Activated CD4-positive, alpha-beta memory T cell treated with anti-CD3 and anti-CD28 coated beads, Interleukin-2, amount 10 ng/mL, durations not matched to agents 7 days and 5 days (primary cell): ENCODE results near the gene RIPK4. TPM values are rescaled to one million over a fixed set of nuclear protein-coding genes. Genes with fewer than 3 reads are reported as not detected.

Experiments used
- CTCF ChIA-PET: fragments of 350-600 bp; sonication (Branson Sonifier 250); formaldehyde crosslinking; loops from one replicate; lab custom pipeline; 2021; ENCODE audit warnings: antibody characterized with exemption, inconsistent platforms; lab: Charles Lee
- POLR2A ChIA-PET: fragments of 350-600 bp; sonication (Branson Sonifier 250); formaldehyde crosslinking; loops from one replicate; lab custom pipeline; 2021; ENCODE audit warnings: antibody characterized with exemption; lab: Charles Lee
- DNase-seq: peaks from one replicate; pipeline ENCODE4 v3.0.0-alpha.2; 2020
- H3K27ac Mint-ChIP-seq: one replicate; pipeline ENCODE4 v1.8.0; 2021; ENCODE audit warnings: mild to moderate bottlenecking, mixed read lengths
- H3K27me3 Mint-ChIP-seq: one replicate; pipeline ENCODE4 v1.8.0; 2021; ENCODE audit warnings: mixed read lengths
- H3K36me3 Mint-ChIP-seq: one replicate; pipeline ENCODE4 v1.8.0; 2021; ENCODE audit warnings: low read depth, mixed read lengths
- H3K4me1 Mint-ChIP-seq: one replicate; pipeline ENCODE4 v1.8.0; 2021; ENCODE audit warnings: mixed read lengths
- H3K4me3 Mint-ChIP-seq: one replicate; pipeline ENCODE4 v1.8.0; 2021; ENCODE audit warnings: mild to moderate bottlenecking, mixed read lengths
- H3K9me3 Mint-ChIP-seq: one replicate; pipeline ENCODE4 v1.8.0; 2021; ENCODE audit warnings: mixed read lengths
- total RNA-seq, 2 experiments: library from RNA; stranded (reverse); gene quantifications; one replicate each; pipeline ENCODE4 v1.2.3, GENCODE V29; 2021

The RIPK4 gene
- total RNA-seq, 2 experiments from 2014 or later = not detected

DNA sequence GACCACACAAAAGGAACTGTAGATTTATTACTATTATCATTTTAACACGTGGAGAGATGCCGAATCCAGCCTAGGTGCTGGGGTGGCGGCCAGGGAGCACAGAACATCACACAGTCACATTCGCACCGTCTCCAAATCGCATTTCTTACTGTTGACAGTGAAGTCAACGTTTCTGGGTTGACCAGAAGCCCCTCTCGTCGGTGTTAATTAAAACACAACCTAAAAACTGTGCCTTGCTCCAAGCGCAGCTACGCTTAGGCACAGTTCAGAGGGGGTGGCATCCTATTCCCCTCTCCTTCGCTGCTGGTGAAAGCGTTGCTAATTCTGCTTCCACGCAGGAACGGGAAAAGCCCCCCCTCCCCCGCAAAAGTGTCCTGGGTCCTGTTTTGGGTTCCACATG lies 4.1 kb downstream of the RIPK4 start:
- peaks cover 4% of the 10 kb centered on the region for H3K36me3 Mint-ChIP-seq
- no peak overlapping the region for H3K27ac Mint-ChIP-seq
- H3K4me3 Mint-ChIP-seq = no peak overlapping the region
- H3K4me1 Mint-ChIP-seq = peaks cover 12% of the 10 kb centered on the region
- no peak for DNase-seq
- peaks cover 63% of the 10 kb centered on the region for H3K27me3 Mint-ChIP-seq
- ChIA-PET CTCF (interaction anchor here (0.6 kb wide), 1 partner anchor 86 kb away, joined by 5 read pairs; no protein-coding TSS in a partner anchor), POLR2A (no interaction called here)
- H3K9me3 Mint-ChIP-seq = no peaks in the 10 kb centered on the region

DNA sequence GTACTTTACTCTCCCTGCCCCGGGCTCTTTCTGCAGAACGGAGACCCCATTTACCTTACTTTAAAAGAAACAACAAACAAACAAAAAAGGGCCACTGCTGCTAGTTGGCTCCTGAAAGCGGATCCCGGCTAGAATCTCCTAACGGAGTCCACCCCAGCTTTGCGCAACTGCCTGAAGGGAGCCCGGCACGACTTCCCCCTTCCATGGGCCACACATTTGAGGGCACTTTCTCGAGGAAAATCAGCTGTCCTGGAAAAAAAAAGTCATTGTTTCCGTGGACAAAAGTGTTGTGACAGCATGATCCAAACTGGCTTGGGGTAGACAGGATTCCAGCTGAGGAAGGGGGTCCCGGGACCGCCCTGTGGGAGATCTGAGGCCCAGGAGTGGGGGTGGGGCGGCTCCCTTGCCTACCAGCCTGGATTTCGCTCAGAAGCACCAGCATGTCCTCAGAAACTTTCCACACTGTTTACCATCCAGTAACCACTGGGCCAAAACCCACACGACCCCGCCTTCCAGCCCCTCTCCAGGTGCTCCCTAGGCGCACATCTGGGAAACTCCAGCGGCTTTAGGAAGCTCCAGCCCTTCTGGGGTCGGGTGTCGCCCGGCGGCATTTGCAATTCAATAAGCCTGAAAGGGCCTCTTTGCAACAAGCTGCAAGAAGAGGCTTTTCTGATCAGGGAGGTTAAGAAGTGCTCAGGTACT lies 4.8 kb downstream of the RIPK4 start:
- no peak for DNase-seq
- no peaks in the 10 kb centered on the region for H3K9me3 Mint-ChIP-seq
- H3K4me3 Mint-ChIP-seq = no peak overlapping the region
- peaks cover 56% of the 10 kb centered on the region for H3K27me3 Mint-ChIP-seq
- peaks cover 6% of the 10 kb centered on the region for H3K4me1 Mint-ChIP-seq
- peaks cover under 1% of the 10 kb centered on the region for H3K36me3 Mint-ChIP-seq
- ChIA-PET CTCF (interaction anchor here (0.6 to 0.9 kb wide), 2 partner anchors 9 to 86 kb away, joined by 3 to 5 read pairs; no protein-coding TSS in a partner anchor), POLR2A (no interaction called here)
- no peak overlapping the region for H3K27ac Mint-ChIP-seq

- Mint-ChIP-seq H3K9me3 (no peaks in the 10 kb centered on the region), H3K36me3 (no peaks in the 10 kb centered on the region), H3K27me3 (peaks cover 56% of the 10 kb centered on the region), H3K4me3 (no peak overlapping the region), H3K27ac (no peak overlapping the region), H3K4me1 (peaks cover 5% of the 10 kb centered on the region)
- CTCF ChIA-PET = interaction anchor here (0.9 kb wide), 1 partner anchor 8 kb away, joined by 3 read pairs; no protein-coding TSS in a partner anchor
- POLR2A ChIA-PET = no interaction called here
- no peak for DNase-seq
These were observed 5.5 kb downstream of the RIPK4 start for GRCh38 chr21:41761211-41761933.

- no peak overlapping the region for H3K27ac Mint-ChIP-seq
- no peak overlapping the region for H3K4me3 Mint-ChIP-seq
- H3K36me3 Mint-ChIP-seq = no peaks in the 10 kb centered on the region
- ChIA-PET CTCF (no interaction called here), POLR2A (no interaction called here)
- H3K4me1 Mint-ChIP-seq = peaks cover 2% of the 10 kb centered on the region
- peaks cover 50% of the 10 kb centered on the region for H3K27me3 Mint-ChIP-seq
- no peak for DNase-seq
- no peaks in the 10 kb centered on the region for H3K9me3 Mint-ChIP-seq
These were observed 6.4 kb downstream of the RIPK4 start for GRCh38 chr21:41760411-41760810.

GRCh38 chr21:41759926-41760325 lies 6.9 kb downstream of the RIPK4 start:
- DNase-seq = no peak
- ChIA-PET POLR2A (no interaction called here), CTCF (no interaction called here)
- Mint-ChIP-seq H3K4me1 (peaks cover 2% of the 10 kb centered on the region), H3K36me3 (no peaks in the 10 kb centered on the region), H3K27ac (no peak overlapping the region), H3K9me3 (no peaks in the 10 kb centered on the region), H3K4me3 (no peak overlapping the region), H3K27me3 (peaks cover 45% of the 10 kb centered on the region)

GRCh38 chr21:41759214-41759840 lies 7.5 kb downstream of the RIPK4 start:
- CTCF ChIA-PET = no interaction called here
- no peaks in the 10 kb centered on the region for H3K36me3 Mint-ChIP-seq
- H3K27me3 Mint-ChIP-seq = peaks cover 39% of the 10 kb centered on the region
- DNase-seq = no peak
- POLR2A ChIA-PET = no interaction called here
- no peak overlapping the region for H3K4me3 Mint-ChIP-seq
- no peak overlapping the region for H3K27ac Mint-ChIP-seq
- no peaks in the 10 kb centered on the region for H3K9me3 Mint-ChIP-seq
- H3K4me1 Mint-ChIP-seq = peaks cover 2% of the 10 kb centered on the region

DNA sequence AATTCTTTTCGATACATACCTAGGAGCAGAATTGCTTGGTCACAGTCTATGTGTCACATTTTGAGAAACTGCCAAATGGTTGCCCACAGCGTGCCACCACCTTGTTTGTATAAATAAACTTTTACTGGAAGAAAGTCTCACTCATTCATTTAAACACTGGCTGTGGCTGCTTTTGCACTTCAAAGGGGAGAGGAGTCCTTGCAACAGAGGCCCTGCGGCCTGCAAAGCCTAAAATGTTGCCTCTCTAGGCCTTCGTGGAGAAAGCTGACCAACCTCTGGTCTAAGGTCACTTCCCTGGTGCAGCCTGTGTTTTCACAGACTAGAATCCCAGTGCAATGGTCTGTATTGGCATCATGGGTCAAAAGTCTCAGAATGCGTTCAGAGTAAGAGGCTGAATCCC lies 8.3 kb downstream of the RIPK4 start:
- Mint-ChIP-seq H3K9me3 (no peaks in the 10 kb centered on the region), H3K36me3 (no peaks in the 10 kb centered on the region), H3K4me1 (peaks cover 2% of the 10 kb centered on the region), H3K4me3 (no peak overlapping the region), H3K27ac (no peak overlapping the region), H3K27me3 (peaks cover 37% of the 10 kb centered on the region)
- POLR2A ChIA-PET = no interaction called here
- CTCF ChIA-PET = no interaction called here
- no peak for DNase-seq

GRCh38 chr21:41755934-41756773 lies 10.7 kb downstream of the RIPK4 start:
- POLR2A ChIA-PET = no interaction called here
- Mint-ChIP-seq H3K9me3 (no peaks in the 10 kb centered on the region), H3K27ac (no peak overlapping the region), H3K27me3 (peaks cover 13% of the 10 kb centered on the region), H3K4me3 (no peak overlapping the region), H3K4me1 (no peaks in the 10 kb centered on the region), H3K36me3 (no peaks in the 10 kb centered on the region)
- CTCF ChIA-PET = interaction anchor here (0.6 kb wide), 1 partner anchor 112 kb away, joined by 3 read pairs; no protein-coding TSS in a partner anchor
- DNase-seq = no peak

- Mint-ChIP-seq H3K27ac (no peak overlapping the region), H3K4me1 (no peaks in the 10 kb centered on the region), H3K27me3 (peaks cover 5% of the 10 kb centered on the region), H3K9me3 (no peaks in the 10 kb centered on the region), H3K4me3 (no peak overlapping the region), H3K36me3 (no peaks in the 10 kb centered on the region)
- CTCF ChIA-PET = interaction anchor here (0.6 kb wide), 1 partner anchor 113 kb away, joined by 3 read pairs; no protein-coding TSS in a partner anchor
- DNase-seq = no peak
- POLR2A ChIA-PET = no interaction called here
These were observed 11.5 kb downstream of the RIPK4 start for GRCh38 chr21:41755258-41755933.

DNA sequence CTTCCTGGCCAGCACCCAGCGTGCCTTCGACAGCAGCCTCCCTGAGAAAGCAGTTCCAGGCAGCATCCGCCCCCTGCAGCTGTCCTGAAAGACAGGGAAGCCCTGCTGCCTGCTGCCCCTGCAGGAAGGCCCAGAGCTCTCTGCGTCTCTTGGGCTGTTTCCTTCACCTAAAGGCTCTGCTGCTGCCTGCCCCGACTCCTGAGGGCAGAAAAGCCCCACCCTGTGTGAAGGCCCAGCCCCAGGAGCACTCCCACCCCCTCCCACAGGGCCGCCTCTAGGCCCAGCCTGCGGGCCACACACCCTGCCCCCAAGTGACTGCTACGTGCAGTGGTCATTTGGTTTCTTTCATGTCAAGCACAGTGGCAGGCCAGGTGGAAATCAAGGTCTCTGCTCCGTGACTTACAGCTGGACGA lies 12.4 kb downstream of the RIPK4 start:
- POLR2A ChIA-PET = no interaction called here
- CTCF ChIA-PET = no interaction called here
- H3K9me3 Mint-ChIP-seq = no peaks in the 10 kb centered on the region
- H3K27me3 Mint-ChIP-seq = no peaks in the 10 kb centered on the region
- no peaks in the 10 kb centered on the region for H3K36me3 Mint-ChIP-seq
- DNase-seq = no peak
- H3K4me1 Mint-ChIP-seq = no peaks in the 10 kb centered on the region
- no peak overlapping the region for H3K4me3 Mint-ChIP-seq
- H3K27ac Mint-ChIP-seq = no peak overlapping the region

DNA sequence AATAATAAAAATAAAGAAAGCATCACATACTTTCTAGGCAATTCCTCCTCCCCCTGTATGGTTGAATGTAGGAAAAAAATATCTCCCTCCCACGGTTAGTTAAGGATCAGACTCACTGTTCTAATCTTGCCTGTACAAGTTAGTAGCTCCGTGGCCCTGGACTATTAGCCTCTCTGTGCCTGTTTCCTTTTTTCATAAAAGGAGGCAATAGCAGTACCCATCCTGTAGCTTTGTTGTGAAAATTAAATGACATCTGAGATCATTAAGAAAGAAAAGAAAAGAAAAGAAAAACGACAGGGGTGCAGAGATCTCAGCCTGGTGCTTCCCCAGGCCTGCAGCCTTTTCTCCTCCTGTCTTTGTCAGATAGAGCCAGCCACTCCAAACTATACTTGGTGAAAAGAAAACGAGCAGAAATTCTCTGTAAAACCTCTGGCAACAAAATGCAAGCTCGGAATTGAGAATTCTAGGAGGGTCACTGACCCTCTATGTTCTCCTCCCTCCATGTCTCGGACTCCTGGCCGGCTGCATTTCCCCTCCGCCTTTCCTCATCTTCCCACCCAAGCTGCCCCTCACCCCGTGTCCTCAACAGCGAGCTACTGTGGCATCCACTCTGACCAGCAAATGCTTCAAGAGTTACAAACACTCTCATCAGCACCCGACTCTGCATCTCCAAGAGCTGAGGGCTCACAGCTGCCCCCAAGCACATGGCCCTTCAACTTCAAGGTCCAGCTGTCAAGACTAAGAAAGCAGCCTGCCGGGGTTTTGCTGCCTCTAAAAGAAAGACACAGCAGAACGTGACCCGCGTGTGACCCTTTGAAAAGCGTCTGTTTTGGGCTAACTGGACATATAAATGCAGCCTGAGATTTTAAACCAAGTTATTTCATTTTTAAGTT lies 13.6 kb downstream of the RIPK4 start:
- Mint-ChIP-seq H3K36me3 (no peaks in the 10 kb centered on the region), H3K27ac (no peak overlapping the region), H3K9me3 (no peaks in the 10 kb centered on the region), H3K4me3 (no peak overlapping the region), H3K27me3 (no peaks in the 10 kb centered on the region), H3K4me1 (no peaks in the 10 kb centered on the region)
- POLR2A ChIA-PET = no interaction called here
- no peak for DNase-seq
- CTCF ChIA-PET = interaction anchor here (1.0 to 1.3 kb wide), 2 partner anchors 8 to 9 kb away, joined by 3 read pairs; no protein-coding TSS in a partner anchor
